ENCODE measurements around the gene NLK.

The NLK gene

DNA sequence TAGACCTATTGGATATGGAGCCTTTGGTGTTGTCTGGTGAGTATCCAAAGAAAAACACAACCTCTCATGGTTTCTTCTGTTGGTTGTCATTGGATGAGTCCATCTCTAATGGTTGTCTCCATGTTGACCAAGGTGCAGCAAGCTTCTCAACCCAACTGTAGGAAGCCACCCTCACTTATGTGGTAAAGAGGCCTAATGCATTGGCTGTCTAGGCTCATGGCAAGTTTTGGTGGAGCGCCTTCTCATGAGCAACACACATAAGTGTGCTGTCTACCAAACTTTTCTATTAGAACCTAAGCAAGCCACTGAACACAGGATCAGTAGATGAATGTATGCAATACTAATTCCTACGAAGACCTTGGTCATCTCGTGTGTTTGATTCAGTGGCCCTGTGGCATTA, 819 bp downstream of the NLK start:
- DNase-seq (ENCODE audit: low read depth): no peak
- no peak overlapping the region for H3K4me3 ChIP-seq (ENCODE audit: control insufficient read depth, low read depth, low read length)

GRCh38 chr17:28043741-28044140, 1.3 kb downstream of the NLK start:
- no peak overlapping the region for H3K4me3 ChIP-seq (ENCODE audit: control insufficient read depth, low read depth, low read length)
- TF ChIP-seq CTCF (conservative IDR thresholded peaks at IDR 0.05; ENCODE audit: control insufficient read depth, insufficient read depth, low read depth, low read length): no peak
- DNase-seq (ENCODE audit: low read depth): no peak

More for the DNA sequence above, 819 bp downstream of the NLK start:
- no peak for TF ChIP-seq CTCF (conservative IDR thresholded peaks at IDR 0.05; ENCODE audit: control insufficient read depth, insufficient read depth, low read depth, low read length)

DNA sequence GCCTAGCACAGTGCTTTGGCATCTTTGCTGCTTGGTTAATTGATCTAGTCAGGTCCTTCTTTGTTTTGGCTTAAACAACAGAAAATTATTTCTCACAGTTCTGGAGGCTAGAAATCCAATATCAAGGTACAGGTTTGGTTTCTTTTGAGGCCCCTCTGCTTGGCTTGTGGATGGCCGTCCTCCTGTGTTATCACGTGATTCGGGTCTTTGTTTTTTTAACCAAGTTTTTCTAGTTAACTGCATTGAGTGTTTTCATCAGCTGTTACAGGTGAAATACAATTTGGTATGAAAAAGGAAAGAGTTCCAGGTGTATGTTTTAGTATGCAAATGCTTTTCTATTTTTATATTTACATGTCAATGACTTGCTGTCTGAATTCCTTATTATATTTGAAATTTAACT, 2.8 kb downstream of the NLK start:
- no peak overlapping the region for H3K4me3 ChIP-seq (ENCODE audit: control insufficient read depth, low read depth, low read length)
- TF ChIP-seq CTCF (conservative IDR thresholded peaks at IDR 0.05; ENCODE audit: control insufficient read depth, insufficient read depth, low read depth, low read length): no peak

GRCh38 chr17:28046034-28046825, 3.8 kb downstream of the NLK start:
- no peak overlapping the region for H3K4me3 ChIP-seq (ENCODE audit: control insufficient read depth, low read depth, low read length)
- no peak for TF ChIP-seq CTCF (conservative IDR thresholded peaks at IDR 0.05; ENCODE audit: control insufficient read depth, insufficient read depth, low read depth, low read length)
- DNase-seq (ENCODE audit: low read depth): no peak

More for the DNA sequence above, 2.8 kb downstream of the NLK start:
- no peak for DNase-seq (ENCODE audit: low read depth)

DNA sequence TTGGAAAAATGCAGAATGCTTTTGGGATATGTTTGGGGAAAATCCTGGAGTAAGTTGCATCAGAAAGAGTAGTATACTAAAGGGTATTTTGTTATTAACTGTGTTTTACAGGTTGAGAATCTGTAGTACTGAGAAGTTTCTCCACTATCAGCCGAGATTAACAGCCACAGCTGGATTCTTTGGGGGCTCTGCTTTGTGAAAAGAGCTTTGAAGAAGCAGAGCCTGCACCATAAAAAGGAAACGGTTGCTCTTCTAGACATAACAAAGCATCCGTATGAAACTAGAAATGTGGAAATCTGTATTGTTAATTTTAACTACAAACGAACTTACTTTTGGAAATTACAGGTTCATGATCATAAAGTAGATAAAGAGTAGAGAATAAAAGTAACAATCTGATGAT, 5.3 kb downstream of the NLK start:
- DNase-seq (ENCODE audit: low read depth): no peak
- TF ChIP-seq CTCF (conservative IDR thresholded peaks at IDR 0.05; ENCODE audit: control insufficient read depth, insufficient read depth, low read depth, low read length): no peak
- H3K4me3 ChIP-seq (ENCODE audit: control insufficient read depth, low read depth, low read length): no peak overlapping the region

DNA sequence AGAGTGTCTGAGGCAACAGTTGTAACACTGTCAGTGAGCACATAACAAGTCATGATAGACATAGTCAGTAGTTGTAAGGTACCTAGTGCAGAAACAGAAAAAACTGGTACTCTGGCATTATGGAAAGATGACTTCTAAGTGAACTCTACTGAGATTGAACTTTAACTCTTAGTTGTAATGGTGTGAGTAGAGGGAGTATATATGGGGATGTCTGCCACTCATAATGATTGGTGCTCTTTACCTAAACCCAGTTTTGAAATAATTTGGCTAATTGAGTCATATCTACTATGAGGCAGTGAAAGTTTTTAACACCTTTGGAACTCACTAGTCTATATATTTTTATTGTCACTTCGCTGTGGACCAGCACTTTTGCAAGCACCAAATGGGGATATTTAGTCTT, 6.6 kb downstream of the NLK start:
- H3K4me3 ChIP-seq (ENCODE audit: control insufficient read depth, low read depth, low read length): no peak overlapping the region
- no peak for DNase-seq (ENCODE audit: low read depth)
- no peak for TF ChIP-seq CTCF (conservative IDR thresholded peaks at IDR 0.05; ENCODE audit: control insufficient read depth, insufficient read depth, low read depth, low read length)

Measured in fibroblast of mammary gland (primary cell).